ENCODE results near the gene BCAP31.

GRCh38 chrX:153766871-153767673 lies 42.9 kb upstream of the BCAP31 start:
- TF ChIP-seq CTCF (IDR thresholded peaks at IDR 0.05) (no peak), EZH2 (IDR thresholded peaks at IDR 0.05; ENCODE audit: borderline replicate concordance, insufficient read depth, low read depth, low read length, poor library complexity, severe bottlenecking) (no peak)
